Stimulated activated CD8-positive, alpha-beta memory T cell treated with anti-CD3 and anti-CD28 coated beads, Interleukin-15, amount 100 ng/mL, for 48 hours (primary cell): ENCODE measurements around the gene C22orf15.
"Not testable (repeated sequence)": the region's sequence is repeated elsewhere in the genome, so short reads cannot be mapped to it uniquely, and the experiment has no call there.

ENCODE experiments used
- DNase-seq, 2 donors: peaks; one replicate each; pipeline ENCODE4 v3.0.0-alpha.2; 2020; ENCODE audit warnings: low read depth in 2 of 2

C22orf15 gene, protein sequence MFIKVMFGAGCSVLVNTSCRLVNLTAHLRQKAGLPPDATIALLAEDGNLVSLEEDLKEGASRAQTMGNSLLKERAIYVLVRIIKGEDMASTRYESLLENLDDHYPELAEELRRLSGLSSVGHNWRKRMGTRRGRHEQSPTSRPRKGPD

DNA sequence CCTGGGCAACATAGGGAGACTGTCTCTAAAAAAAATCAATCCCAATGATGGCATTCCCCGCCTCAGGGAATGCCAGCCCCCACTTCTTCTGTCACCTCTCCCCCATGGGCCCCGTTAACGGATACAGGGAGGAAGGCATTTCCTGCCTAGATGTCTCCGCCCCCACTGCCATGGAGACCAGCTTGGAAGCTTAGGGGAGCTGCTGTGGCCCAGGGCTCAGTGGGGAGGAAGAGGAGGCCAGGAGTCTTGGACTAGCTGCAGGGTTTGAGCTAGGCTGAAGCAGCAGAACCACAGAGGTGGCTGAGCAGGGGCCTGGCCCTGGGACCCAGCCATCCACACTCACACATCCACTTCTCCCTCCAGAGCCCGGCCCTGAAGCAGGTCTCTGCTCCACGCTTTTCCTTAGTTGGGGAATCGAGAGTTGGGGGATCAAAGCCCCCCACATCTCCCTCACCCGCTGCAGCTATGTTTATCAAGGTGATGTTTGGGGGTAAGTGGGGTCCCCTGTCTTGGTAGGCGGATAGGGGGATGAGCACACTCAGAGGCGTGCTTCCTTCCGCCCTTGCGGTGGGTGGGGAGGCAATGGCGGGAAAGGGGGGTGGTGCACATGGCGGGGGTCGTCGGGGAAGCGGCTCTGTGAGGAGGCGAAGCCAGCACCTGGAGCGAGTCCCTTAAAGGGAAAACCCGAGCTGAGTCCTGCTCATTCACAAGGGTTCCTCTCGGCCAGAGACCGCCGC is at the start of gene C22orf15:
Gene C22orf15, plus strand, starts transcription at position 149 of the 737 bp plus-strand sequence. Its CDS starts 317 bp downstream, at position 466.
- no peak for DNase-seq

GRCh38 chr22:23713696-23714595 is 48.8 kb upstream of the C22orf15 start:
- peak in 1 of 2 donors; percentile 58 for DNase-seq

GRCh38 chr22:23714596-23715578 is 47.9 kb upstream of the C22orf15 start:
- DNase-seq = no peak

DNA sequence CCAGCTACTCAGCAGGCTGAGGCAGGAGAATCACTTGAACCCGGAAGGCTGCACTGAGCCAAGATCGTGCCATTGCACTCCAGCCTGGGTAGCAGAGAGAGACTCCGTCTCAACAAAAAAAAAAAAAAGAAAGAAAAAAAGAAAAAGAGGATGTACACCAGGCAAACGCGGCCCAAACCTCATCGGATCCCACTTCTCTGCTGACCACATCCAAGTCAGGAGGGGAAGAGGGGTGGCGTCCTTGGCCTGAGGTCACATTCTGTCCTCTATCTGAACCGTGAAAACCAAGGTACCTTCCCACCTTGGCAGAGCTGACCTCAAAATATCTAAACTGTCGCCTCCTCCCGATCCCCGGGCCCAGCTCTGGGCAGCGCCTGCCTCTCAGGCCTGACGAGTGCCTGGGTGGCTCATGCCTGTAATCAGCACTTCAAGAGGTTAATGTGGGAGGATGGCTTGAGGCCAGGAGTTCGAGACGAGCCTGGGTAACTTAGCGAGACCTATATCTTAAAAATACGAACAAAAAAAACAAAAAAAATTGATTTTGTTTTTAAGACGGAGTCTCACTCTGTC is 46.9 kb upstream of the C22orf15 start:
- DNase-seq = no peak

DNA sequence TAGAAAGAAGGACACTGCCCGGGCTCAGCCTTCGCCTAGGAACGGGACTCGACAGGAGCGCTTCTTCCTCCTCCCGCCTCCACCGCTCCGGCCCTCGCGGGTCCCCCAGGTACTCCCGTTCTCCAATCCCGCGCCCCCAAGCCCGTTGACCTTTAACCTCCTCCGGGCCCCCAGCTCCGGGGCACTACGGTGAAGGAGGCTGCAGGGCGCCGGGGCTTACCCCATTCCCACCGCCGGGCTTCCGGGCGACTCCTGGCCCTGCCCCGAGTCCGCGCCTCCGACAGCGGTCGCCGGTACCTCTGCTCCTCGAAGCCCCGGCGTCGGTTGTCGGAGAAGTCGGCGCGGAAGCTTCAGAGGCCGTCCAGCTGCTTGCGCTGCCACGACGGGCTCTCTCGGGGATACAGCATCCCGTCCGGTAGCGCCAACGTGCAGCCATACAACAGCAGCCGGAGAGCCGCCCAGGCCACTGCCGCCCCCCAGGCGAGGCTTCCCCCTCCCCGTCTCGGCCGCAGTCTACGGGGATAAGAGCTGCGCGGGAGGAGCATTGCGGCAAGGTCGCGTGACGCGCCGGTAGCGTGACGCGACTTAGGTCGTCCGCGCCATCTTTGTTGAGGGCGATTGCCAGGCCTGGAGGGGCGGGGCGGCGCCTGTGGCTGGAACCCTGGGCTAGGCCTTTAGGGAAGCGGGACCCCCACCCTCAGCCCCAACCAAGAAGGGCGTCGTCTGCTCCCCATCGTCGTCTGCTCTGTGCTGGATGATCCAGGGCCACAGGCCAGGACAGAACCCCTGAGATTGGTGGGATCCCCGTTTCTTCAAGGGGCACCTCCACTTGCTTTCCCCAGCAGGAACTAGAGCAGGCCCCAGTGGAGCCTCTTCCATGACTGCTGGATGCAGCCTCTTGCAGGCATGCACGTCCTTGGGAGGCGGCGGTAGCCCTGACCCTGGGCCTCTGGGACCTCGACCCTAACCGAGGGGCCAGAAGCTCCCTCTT is 45.7 kb upstream of the C22orf15 start:
- DNase-seq = peak; percentile 71 to 74

- no peak for DNase-seq
Measured at GRCh38 chr22:23718371-23719165, 44.2 kb upstream of the C22orf15 start.

- no peak for DNase-seq
Measured at GRCh38 chr22:23720855-23721254, 41.9 kb upstream of the C22orf15 start.

DNA sequence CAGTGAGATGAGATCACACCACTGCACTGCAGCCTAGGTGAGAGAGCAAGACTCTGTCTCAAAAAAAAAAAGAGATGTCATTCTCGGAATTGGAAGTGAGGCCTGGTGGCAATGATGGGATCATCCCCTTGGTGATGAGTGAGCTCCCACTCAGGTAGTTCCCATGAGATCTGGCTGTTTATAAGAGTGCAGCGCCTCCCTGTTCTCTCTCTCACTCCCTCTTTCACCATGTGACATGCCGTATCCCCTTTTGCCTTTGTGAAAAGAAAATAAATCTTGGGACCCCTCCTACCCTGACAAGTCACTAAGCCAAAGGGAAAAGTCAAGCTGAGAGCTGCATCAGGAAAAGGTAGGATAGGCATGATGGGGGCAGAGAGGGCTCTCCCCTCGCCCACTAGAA is 40.6 kb upstream of the C22orf15 start:
- DNase-seq = no peak

GRCh38 chr22:23722724-23723123 is 40.1 kb upstream of the C22orf15 start:
- DNase-seq = no peak

GRCh38 chr22:23728108-23728507 is 34.7 kb upstream of the C22orf15 start:
- DNase-seq = not testable (repeated sequence)

GRCh38 chr22:23737696-23738095 is 25.1 kb upstream of the C22orf15 start:
- DNase-seq = no peak

DNA sequence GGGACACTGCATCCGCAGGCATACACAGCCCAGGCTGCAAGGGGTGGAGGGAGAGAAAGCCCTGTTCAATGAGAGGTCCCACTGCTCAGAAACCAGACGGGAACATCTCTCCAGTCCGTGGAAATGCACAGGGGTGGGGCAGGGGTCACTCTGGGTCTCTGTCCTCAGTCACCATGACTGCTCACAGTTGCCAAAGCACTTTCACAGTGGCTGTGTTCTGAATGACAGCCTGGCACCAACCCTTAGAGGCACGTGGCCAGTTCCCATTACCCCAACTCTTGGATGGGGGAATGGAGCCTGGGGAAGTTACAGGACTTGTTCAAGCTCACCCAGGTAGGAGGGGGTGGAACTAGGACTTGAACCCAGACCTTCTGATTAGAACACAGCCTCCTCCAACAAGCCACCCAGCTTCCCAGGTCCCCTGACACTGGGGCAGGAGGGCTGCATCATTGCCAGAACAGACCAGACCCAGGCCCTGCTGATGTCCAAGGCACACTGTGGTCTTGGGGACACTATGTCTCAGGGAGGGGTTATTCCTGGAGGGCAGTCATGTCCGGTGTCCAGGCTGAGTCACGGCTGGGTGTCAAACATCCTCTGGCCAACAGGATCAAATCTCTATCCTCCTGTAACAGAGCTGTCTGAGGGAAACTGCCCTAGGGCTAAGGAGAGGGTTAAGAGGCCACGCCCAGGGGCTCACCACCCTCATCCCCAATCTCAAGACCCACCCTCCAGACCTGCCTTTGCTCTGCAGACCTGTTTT is 20.1 kb upstream of the C22orf15 start:
- DNase-seq = no peak

DNA sequence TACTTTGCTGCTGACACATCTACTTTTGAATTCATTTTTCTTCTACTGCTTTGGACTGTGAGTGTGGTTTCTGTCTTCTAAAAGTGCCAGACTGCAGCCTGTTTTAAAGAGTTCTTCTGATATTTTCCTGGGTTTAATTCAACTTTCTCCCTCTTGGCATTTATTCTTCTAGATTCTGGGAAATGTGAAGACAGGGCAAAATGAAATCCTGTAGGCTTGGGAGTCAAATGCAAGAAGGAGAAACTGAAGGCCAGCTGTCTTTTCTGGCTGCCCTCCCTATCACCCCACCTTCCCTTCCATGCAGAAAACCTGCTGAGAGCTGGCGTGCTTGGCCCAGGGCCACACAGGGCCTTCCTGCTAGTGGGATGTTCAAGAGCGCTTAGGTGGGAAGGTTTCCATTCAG is 19.5 kb upstream of the C22orf15 start:
- DNase-seq = no peak

DNA sequence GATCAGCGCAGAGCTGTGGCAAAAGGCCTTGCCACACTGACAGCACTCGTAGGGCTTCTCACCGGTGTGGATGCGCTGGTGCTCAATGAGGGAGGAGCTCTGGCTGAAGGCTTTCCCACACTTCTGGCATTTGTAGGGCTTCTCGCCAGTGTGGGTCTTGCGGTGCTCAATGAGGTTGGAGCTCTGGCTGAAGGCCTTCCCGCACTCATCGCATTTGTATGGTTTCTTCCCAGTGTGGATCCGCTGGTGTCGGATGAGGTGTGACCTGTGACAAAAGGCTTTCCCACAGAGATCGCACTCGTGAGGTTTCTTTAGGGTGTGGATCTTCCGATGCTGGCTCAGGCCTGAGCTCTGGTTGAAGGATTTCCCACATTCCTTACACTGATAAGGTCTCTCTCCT is 18.8 kb upstream of the C22orf15 start:
- DNase-seq = no peak

DNA sequence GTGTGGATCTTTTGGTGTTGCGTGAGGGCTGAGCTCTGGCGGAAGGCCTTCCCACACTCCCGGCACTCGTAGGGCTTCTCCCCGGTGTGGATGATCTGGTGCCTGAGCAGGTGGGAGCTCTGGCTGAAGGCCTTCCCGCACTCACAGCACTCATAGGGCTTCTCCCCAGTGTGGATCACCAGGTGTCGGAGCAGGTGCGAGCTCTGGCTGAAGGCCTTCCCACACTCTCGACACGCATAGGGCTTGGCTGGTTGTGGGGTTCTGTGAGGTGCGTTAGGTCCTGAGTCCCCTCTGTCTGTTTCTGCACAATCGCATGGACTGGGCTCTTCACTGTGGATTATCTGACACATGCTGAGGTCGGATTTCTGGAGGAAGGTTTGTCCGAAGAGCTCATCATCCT is 18.3 kb upstream of the C22orf15 start:
- DNase-seq = no peak

DNA sequence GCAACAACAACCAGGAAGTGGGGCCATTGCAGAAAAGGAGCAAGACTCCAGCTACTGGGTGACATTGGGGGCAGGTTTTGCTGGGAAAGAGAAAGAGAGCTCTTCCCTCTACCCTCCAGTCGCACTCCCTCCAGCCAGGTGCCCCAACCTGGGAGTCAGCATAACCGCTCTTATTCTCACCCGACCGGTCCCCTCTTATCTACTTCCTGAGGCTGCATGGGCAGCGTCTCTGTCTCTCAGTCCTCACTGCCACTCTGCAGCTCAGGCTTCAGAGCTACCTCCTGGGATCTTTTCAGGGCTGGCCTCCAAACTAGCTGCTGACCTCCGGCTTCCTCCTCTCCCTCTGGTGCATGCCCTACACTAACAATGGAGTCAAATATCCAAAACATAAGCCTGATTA is 17.0 kb upstream of the C22orf15 start:
- no peak for DNase-seq

DNA sequence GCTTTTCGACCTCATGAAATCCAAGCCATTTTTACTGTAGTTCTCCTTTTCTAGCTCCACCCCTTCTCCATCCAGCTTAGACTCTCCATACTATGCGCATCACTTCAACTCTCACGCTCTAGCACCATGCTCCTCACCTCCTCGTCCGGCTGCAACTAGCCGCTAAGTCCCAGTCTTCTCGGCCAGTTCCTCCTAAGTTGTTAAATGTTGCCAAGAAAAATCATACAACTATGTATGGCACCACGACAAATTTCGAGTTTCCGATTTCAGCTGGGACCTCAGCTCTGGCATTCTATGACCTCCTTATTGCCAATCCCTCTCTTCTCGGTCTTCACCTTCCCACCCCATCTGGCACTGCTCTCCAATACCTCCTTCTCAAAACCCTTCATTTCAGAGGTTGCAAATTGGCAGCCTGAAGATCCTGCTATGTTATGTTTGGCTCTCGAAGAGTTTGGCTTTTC is 12.9 kb upstream of the C22orf15 start:
- DNase-seq = no peak

- DNase-seq = no peak
Measured at GRCh38 chr22:23750367-23750713, 12.4 kb upstream of the C22orf15 start.
